ENCODE measurements around the gene C3orf33.

C3orf33 gene

DNA sequence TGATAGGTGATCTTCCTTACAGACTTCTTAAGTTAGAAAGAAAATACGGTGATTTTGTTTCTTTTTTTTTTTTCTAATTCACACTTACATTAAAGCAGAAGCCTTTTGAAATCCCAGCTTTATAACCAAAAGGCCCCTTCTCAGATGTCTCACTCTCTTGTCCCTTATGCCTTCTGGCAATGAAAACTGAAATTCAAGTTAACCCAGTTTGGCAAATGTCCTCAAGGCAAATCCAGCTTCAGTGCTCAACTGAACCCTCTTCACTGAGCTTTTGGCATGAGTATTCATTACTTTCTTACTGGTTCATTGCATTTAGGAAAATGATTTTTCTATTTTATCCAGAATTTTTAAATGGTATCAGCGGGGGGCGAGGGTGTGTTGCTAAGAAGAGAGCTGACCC, 78.2 kb downstream of the C3orf33 start:
- no peak overlapping the region for H3K4me3 ChIP-seq (ENCODE audit: low read depth, low read length)
- DNase-seq (ENCODE audit: low read depth) = no peak
- TF ChIP-seq, protein P1, sequence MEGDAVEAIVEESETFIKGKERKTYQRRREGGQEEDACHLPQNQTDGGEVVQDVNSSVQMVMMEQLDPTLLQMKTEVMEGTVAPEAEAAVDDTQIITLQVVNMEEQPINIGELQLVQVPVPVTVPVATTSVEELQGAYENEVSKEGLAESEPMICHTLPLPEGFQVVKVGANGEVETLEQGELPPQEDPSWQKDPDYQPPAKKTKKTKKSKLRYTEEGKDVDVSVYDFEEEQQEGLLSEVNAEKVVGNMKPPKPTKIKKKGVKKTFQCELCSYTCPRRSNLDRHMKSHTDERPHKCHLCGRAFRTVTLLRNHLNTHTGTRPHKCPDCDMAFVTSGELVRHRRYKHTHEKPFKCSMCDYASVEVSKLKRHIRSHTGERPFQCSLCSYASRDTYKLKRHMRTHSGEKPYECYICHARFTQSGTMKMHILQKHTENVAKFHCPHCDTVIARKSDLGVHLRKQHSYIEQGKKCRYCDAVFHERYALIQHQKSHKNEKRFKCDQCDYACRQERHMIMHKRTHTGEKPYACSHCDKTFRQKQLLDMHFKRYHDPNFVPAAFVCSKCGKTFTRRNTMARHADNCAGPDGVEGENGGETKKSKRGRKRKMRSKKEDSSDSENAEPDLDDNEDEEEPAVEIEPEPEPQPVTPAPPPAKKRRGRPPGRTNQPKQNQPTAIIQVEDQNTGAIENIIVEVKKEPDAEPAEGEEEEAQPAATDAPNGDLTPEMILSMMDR (conservative IDR thresholded peaks at IDR 0.05; ENCODE audit: low read depth, low read length) = no peak

DNA sequence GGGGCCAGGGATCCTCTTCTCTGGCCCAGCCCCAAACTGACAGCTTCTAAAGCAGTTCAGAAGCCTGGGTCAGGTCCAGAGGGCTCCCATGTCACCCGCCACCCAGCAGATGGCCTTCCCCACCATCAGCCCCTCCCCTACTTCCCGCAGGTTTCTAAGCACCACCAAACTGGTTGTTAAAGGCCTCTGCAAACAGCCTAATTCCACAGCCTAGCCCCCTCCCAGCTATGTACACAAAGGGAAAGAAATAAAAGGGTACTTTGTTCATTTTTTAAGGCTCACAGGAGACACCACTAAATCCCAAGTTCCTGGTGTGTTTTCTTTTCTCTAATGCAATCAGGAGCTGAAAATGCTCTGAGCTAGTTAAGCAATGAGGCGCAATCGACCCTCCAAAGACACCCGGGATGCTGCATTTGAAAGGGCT, 91.8 kb downstream of the C3orf33 start:
- no peak for DNase-seq (ENCODE audit: low read depth)
- no peak overlapping the region for H3K4me3 ChIP-seq (ENCODE audit: low read depth, low read length)
- TF ChIP-seq, protein P1 (conservative IDR thresholded peaks at IDR 0.05; ENCODE audit: low read depth, low read length) = no peak
